Motor neuron (in vitro differentiated cells): ENCODE data around the gene CALHM5. TPM values are rescaled to one million over a fixed set of nuclear protein-coding genes. Genes with fewer than 3 reads are reported as not detected.

ENCODE experiments used
- ATAC-seq, 8 experiments: fragments of 200-7000 bp; cut with Tn5 transposase; replicated peaks in 6 of 8; 2 replicates each; pipeline ENCODE4 v1.8.0; 2021; ENCODE audit warnings: mild to moderate bottlenecking in 8 of 8, moderate library complexity in 8 of 8
- H3K27ac ChIP-seq, 2 donors: fragments of 250-450 bp; sonication (Bioruptor Pico); 2 replicates each; pipeline ENCODE4 v1.9.0; 2021; ENCODE audit warnings: antibody characterized with exemption in 2 of 2, mild to moderate bottlenecking in 2 of 2, moderate library complexity in 1 of 2
- H3K4me1 ChIP-seq, 2 donors: fragments of 250-450 bp; sonication (Bioruptor Pico); replicated peaks in 1 of 2; 2 replicates each; pipeline ENCODE4 v1.6.1; 2021; ENCODE audit warnings: antibody characterized with exemption in 2 of 2, mild to moderate bottlenecking in 2 of 2, moderate library complexity in 1 of 2
- H3K4me3 ChIP-seq, 5 donors: fragments of 250-450 bp; sonication (Bioruptor Pico); 2 replicates each; pipeline ENCODE4 v1.9.0; 2021; ENCODE audit warnings: antibody characterized with exemption in 5 of 5, mild to moderate bottlenecking in 5 of 5, moderate library complexity in 4 of 5
- WGBS, 10 experiments: fragments of 450-650 bp; shearing (Covaris generic); methylation state at CpG; one replicate each; pipeline ENCODE4 v1.0.0; 2022; 5-methylcytosine and 5-hydroxymethylcytosine counted together
- in situ Hi-C, 9 experiments: fragments of 400-800 bp; cut with MboI; loops; one replicate each; pipeline ENCODE4 v1.15.0; 2021; ENCODE audit warnings: low sequenced_read_pairs in 9 of 9, low pct_unique_long_range_greater_than_20kb in 2 of 9; ENCODE audit not compliant: unreplicated experiment in 9 of 9
- total RNA-seq, 8 experiments: library from RNA; unstranded; fragments of 300-600 nt; gene quantifications; 2 replicates each; pipeline versions ENCODE4 v1.2.3 to v1.2.4, GENCODE V29; 2022

Gene CALHM5
- total RNA-seq, 8 experiments from 2014 or later = 0.05 to 6.6 (median 0.70) TPM

GRCh38 chr6:116572162-116572561 lies 60.7 kb downstream of the CALHM5 start:
- peaks cover 7 to 9% of the 10 kb centered on the region in 2 donors for H3K4me1 ChIP-seq
- in situ Hi-C loops = loop anchor here in 4 of 9 experiments (25.0 kb wide), 2 partner anchors 285 to 310 kb away; partner anchors contain the start of genes TSPYL1 (in 3 of the 4) and TSPYL4 (in 1 of the 4)
- ATAC-seq = peak in 2 of 8 experiments; percentile 2
- 0 to 9% (median 2%) methylated on average over 1 to 7 of the region's 7 CpGs for WGBS, 10 experiments
- H3K27ac ChIP-seq = peak overlapping the region; percentile 81 to 94
- H3K4me3 ChIP-seq = peak overlapping the region; percentile 54 to 93 (median 75)

Other genes with a start within 250 kb of the CALHM5 start
- 100 to 1,000 TPM in 1 of 8 experiments, 10 to 100 TPM in 7; 44.9 to 103 (median 70.5) TPM for gene TSPYL1, start 231.7 kb upstream of the CALHM5 start, total RNA-seq
- gene DSE, start 140.7 kb upstream of the CALHM5 start, total RNA-seq = 10 to 100 TPM in 5 of 8 experiments, 1 to 10 TPM in 3; 6.3 to 39.8 (median 15.8) TPM
- 1 to 10 TPM in 5 of 8 experiments, under 1 TPM in 2, not detected in 1; 0.43 to 3.4 (median 1.4) TPM for gene CALHM6, start 50.3 kb upstream of the CALHM5 start, total RNA-seq
- under 1 TPM in 4 of 8 experiments, not detected in 4; 0.09 to 0.36 (median 0.23) TPM for gene TRAPPC3L, start 34.0 kb downstream of the CALHM5 start, total RNA-seq
- gene CALHM4, start 42.1 kb downstream of the CALHM5 start, total RNA-seq = 1 to 10 TPM in 1 of 8 experiments, under 1 TPM in 3, not detected in 4; 0.16 to 2.3 (median 0.35) TPM
- gene RWDD1, start 59.9 kb downstream of the CALHM5 start, total RNA-seq = 10 to 100 TPM; 39.5 to 53.6 (median 45.1) TPM
- gene RSPH4A, start 104.8 kb downstream of the CALHM5 start, total RNA-seq = 10 to 100 TPM in 1 of 8 experiments, 1 to 10 TPM in 4, under 1 TPM in 3; 0.59 to 30.4 (median 1.2) TPM
- gene ZUP1, start 157.1 kb downstream of the CALHM5 start, total RNA-seq = 10 to 100 TPM; 15.1 to 27.6 (median 20.1) TPM
- gene KPNA5, start 169.6 kb downstream of the CALHM5 start, total RNA-seq = 10 to 100 TPM in 6 of 8 experiments, 1 to 10 TPM in 2; 2.8 to 37.7 (median 23.1) TPM